Calu3 (cell line): ENCODE measurements around the gene NUP35. TPM values are rescaled to one million over a fixed set of nuclear protein-coding genes. Genes with fewer than 3 reads are reported as not detected.

Experiments
- BruUV-seq: library from RNA; stranded (reverse); fragments of 400-500 nt; replicated peaks from 2 replicates; lab custom pipeline; 2021; lab: Mats Ljungman, UMichigan
- CTCF ChIA-PET: fragments of 300-600 bp; sonication (Branson Sonifier 250); formaldehyde crosslinking; loops from one replicate; lab custom pipeline; 2022; ENCODE audit warnings: antibody characterized with exemption; lab: Charles Lee
- DNase-seq: peaks from one replicate; pipeline ENCODE4 v3.0.0; 2022
- H3K27ac Mint-ChIP-seq: one replicate; pipeline ENCODE4 v1.8.0; 2022; ENCODE audit warnings: mixed read lengths; ENCODE audit not compliant: unreplicated experiment
- H3K27me3 Mint-ChIP-seq: one replicate; pipeline ENCODE4 v1.8.0; 2022; ENCODE audit warnings: mixed read lengths; ENCODE audit not compliant: unreplicated experiment
- H3K36me3 Mint-ChIP-seq: one replicate; pipeline ENCODE4 v1.8.0; 2022; ENCODE audit warnings: mild to moderate bottlenecking, moderate library complexity, mixed read lengths; ENCODE audit not compliant: insufficient read depth, unreplicated experiment
- H3K4me1 Mint-ChIP-seq: one replicate; pipeline ENCODE4 v1.8.0; 2022; ENCODE audit warnings: mild to moderate bottlenecking, low read depth, mixed read lengths; ENCODE audit not compliant: unreplicated experiment
- H3K4me3 Mint-ChIP-seq: one replicate; pipeline ENCODE4 v1.8.0; 2022; ENCODE audit warnings: mild to moderate bottlenecking, low read depth, moderate library complexity, mixed read lengths; ENCODE audit not compliant: unreplicated experiment
- H3K9me3 Mint-ChIP-seq: one replicate; pipeline ENCODE4 v1.8.0; 2022; ENCODE audit warnings: low read depth, mixed read lengths; ENCODE audit not compliant: unreplicated experiment
- CTCF ChIP-seq: fragments of 200-600 bp; IDR thresholded peaks from one replicate; pipeline ENCODE4 v1.8.0; 2022; ENCODE audit warnings: antibody characterized with exemption; ENCODE audit not compliant: unreplicated experiment
- intact Hi-C: fragments of 100-400 bp; cut with micrococcal nuclease; formaldehyde crosslinking; loops from one replicate; pipeline ENCODE4 v1.10.0; 2022; ENCODE audit not compliant: unreplicated experiment
- total RNA-seq: library from RNA; stranded (reverse); gene quantifications from 2 replicates; pipeline ENCODE4 v1.2.3, GENCODE V29; 2022

NUP35 gene
- total RNA-seq, 1 experiment from 2014 or later, result 35.9 TPM

- Mint-ChIP-seq H3K36me3 (no peaks in the 10 kb centered on the region), H3K4me1 (peaks cover 7% of the 10 kb centered on the region), H3K27ac (no peak overlapping the region), H3K9me3 (no peaks in the 10 kb centered on the region), H3K27me3 (no peaks in the 10 kb centered on the region), H3K4me3 (no peak overlapping the region)
- intact Hi-C loops, result loop anchor here (10.0 kb wide), 1 partner anchor 307 kb away; no protein-coding TSS in a partner anchor
- TF ChIP-seq CTCF, result no peak
- CTCF ChIA-PET, result no interaction called here
- no peak for DNase-seq
- BruUV-seq, result no TSS peak
Observed at GRCh38 chr2:183091318-183091953, 32.8 kb upstream of the NUP35 start.

- CTCF ChIA-PET, result no interaction called here
- no peaks in the 10 kb centered on the region for H3K9me3 Mint-ChIP-seq
- peaks cover 7% of the 10 kb centered on the region for H3K4me1 Mint-ChIP-seq
- DNase-seq, result no peak
- TF ChIP-seq CTCF, result no peak
- BruUV-seq, result no TSS peak
- intact Hi-C loops, result loop anchor here (10.0 kb wide), 1 partner anchor 307 kb away; no protein-coding TSS in a partner anchor
- H3K27ac Mint-ChIP-seq, result no peak overlapping the region
- H3K36me3 Mint-ChIP-seq, result no peaks in the 10 kb centered on the region
- no peaks in the 10 kb centered on the region for H3K27me3 Mint-ChIP-seq
- no peak overlapping the region for H3K4me3 Mint-ChIP-seq
Observed at GRCh38 chr2:183091954-183092345, 32.3 kb upstream of the NUP35 start.

- intact Hi-C loops, result loop anchor here (10.0 kb wide), 1 partner anchor 309 kb away; no protein-coding TSS in a partner anchor
- no TSS peak for BruUV-seq
- H3K27ac Mint-ChIP-seq, result no peak overlapping the region
- CTCF ChIA-PET, result interaction anchor here (0.8 to 1.3 kb wide), 5 partner anchors 15 to 425 kb away, joined by 3 to 4 read pairs (median 3); partner anchors contain the start of gene DUSP19
- no peaks in the 10 kb centered on the region for H3K36me3 Mint-ChIP-seq
- H3K27me3 Mint-ChIP-seq, result no peaks in the 10 kb centered on the region
- no peak for DNase-seq
- no peak for TF ChIP-seq CTCF
- no peak overlapping the region for H3K4me3 Mint-ChIP-seq
- H3K4me1 Mint-ChIP-seq, result peaks cover 7% of the 10 kb centered on the region
- no peaks in the 10 kb centered on the region for H3K9me3 Mint-ChIP-seq
Observed at GRCh38 chr2:183093857-183094657, 30.2 kb upstream of the NUP35 start.

- H3K9me3 Mint-ChIP-seq, result no peaks in the 10 kb centered on the region
- no peak overlapping the region for H3K4me3 Mint-ChIP-seq
- CTCF ChIA-PET, result no interaction called here
- H3K27ac Mint-ChIP-seq, result no peak overlapping the region
- intact Hi-C loops, result no loop called here
- H3K4me1 Mint-ChIP-seq, result no peaks in the 10 kb centered on the region
- no peak for DNase-seq
- no TSS peak for BruUV-seq
- no peaks in the 10 kb centered on the region for H3K27me3 Mint-ChIP-seq
- no peak for TF ChIP-seq CTCF
- no peaks in the 10 kb centered on the region for H3K36me3 Mint-ChIP-seq
Observed at GRCh38 chr2:183105402-183106134, 18.7 kb upstream of the NUP35 start.
